H1 (cell line): ENCODE results near the gene TM9SF3.

Experiments used
- CHD2 ChIP-seq: IDR thresholded peaks from 2 replicates; pipeline ENCODE4 v1.6.1; 2012; ENCODE audit warnings: low read length, improper control_type of control experiment
- CTCF ChIP-seq, 3 experiments: IDR thresholded peaks; 1 replicate in 2 of 3; 2 replicates in 1 of 3; pipeline versions ENCODE4 v1.5.1 to v1.6.1; 2011; ENCODE audit warnings: low read length in 3 of 3, mild to moderate bottlenecking in 3 of 3, inconsistent platforms in 2 of 3, low read depth in 1 of 3, moderate library complexity in 1 of 3; ENCODE audit not compliant: insufficient read depth in 1 of 3; ENCODE audit errors: control extremely low read depth in 1 of 3
- NRF1 ChIP-seq: IDR thresholded peaks from 2 replicates; pipeline ENCODE4 v1.6.1; 2011; ENCODE audit warnings: mild to moderate bottlenecking, low read depth, low read length, improper control_type of control experiment
- PHF8 ChIP-seq: fragments of 200-600 bp; sonication (generic); conservative IDR thresholded peaks from 2 replicates; pipeline ENCODE4 v1.7.1; 2012; ENCODE audit warnings: low read depth, mild to moderate bottlenecking, inconsistent platforms, low read length, moderate library complexity
- POLR2AphosphoS5 ChIP-seq: IDR thresholded peaks from 2 replicates; pipeline ENCODE4 v1.6.1; 2011; ENCODE audit warnings: low read depth, low read length
- RBBP5 ChIP-seq: IDR thresholded peaks from 2 replicates; pipeline ENCODE4 v1.7.1; 2012; ENCODE audit warnings: low read depth, mild to moderate bottlenecking, inconsistent platforms, low read length, moderate library complexity, borderline replicate concordance

GRCh38 chr10:96513698-96514561 is 72.9 kb downstream of the TM9SF3 start, which contains the start of gene TLL2:
- TF ChIP-seq CTCF (IDR thresholded peaks at IDR 0.05; ENCODE audit: control extremely low read depth in 1 of 3, insufficient read depth in 1 of 3, low read depth in 1 of 3, low read length in 3 of 3) (peak; percentile 60 to 84 (median 73)), POLR2AphosphoS5 (peak; percentile 30; the same call in 1 of the 2 replicates), PHF8 (no peak), NRF1 (no peak), RBBP5 (no peak), CHD2 (no peak)
